Measurements from ENCODE around the gene COL18A1.

Gene COL18A1

DNA sequence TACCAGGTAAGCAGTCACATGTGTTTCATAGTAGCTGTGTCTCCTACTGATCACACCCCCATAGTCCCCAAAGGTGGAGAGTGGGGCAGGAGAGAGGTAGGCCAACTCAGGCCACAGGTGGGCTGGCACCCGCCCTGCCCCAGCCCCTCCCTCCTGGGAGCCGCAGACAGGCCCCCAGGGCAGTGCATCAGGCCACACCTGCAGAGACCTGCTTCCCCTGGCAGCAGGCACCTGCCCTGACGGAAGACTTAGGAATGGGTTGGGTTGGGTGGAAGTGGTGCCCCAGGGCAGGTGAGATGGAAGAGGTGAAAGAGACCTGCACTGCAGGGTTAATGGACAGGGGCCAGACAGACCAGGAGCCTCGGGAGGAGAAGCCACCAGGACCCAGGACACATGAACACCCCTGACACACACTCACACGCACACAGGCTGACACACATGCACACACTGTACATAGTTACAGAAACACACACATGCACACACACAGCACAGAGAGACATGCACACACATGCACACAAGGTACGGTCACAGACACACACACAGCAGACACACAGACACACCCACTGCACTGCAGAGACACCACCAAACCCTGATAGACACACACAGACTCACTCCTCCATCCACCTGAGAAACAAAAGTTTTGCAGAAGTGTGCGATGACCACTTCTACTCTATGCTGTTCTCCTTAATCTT, 1.7 kb upstream of the COL18A1 start:
- DNase-seq = no peak

DNA sequence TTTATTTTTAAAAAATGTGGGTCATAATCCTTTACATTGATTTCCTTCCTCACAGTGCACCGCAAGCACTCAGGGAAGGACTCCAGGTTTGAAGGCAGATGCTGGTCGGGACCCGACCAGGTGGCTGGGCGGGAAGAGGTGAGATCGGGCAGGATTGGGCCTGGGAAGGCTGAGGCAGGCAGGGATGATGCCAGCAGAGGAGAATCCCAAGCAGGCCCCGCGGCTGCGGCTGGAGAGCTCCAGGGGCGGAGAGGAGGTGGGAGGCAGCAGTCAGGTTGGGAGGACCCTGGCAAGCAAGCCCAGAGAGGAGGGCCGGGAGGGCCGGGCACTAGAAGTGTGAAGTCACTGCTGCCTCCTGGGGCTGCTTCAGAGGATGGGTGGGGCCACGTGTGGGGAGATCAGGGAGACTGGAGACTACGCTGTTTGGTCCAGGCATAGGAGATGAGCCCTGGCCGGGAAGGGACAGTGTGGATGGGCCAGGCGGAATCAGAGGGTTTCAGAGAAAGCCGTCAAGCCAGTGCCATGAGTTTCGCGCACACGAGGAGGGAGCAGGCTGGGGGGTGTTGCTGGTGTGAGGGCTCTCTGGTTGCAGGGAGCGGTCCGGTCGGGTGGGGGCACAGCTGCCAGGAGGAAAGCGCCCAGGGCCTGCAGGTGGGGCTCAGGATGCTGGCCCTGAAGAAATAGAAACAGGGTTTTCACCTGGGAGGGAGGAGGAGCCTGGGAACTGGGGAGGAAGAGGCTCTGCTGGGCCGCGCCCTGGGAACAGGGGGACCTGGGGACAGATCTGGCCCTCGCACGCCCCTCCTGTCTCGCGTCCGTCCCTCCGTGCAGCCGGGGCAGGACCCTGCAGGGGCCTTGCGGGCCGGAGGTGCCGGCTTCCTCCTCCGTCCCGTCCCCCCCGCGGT, 888 bp upstream of the COL18A1 start:
- peak; percentile 4 for DNase-seq

DNA sequence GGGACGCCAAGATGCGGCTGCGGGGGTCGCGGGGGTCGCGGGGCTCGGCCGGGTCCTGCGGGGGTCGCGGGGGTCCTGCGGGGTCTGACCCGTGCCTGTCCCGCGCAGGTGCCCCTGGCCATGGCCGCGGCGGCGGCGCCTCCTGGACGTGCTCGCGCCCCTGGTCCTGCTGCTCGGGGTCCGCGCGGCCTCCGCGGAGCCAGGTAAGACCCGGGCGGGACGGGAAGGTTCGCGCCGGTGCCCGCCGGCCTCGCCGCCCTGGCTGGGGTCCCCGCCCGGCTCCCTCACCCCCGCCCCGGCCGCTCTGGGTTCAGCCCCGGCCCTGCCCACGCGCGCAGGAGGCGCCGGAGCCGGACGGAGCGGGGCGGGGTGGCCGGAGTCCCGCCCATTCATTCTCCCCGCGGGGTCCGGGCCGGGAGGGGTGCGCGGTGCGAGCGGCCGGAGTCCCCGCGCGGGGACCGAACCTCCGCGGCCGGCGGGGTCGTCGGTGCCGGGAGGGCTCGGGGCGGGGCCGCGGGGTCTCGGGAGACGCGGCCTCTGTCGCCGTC, 380 bp downstream of the COL18A1 start:
- DNase-seq = no peak

DNA sequence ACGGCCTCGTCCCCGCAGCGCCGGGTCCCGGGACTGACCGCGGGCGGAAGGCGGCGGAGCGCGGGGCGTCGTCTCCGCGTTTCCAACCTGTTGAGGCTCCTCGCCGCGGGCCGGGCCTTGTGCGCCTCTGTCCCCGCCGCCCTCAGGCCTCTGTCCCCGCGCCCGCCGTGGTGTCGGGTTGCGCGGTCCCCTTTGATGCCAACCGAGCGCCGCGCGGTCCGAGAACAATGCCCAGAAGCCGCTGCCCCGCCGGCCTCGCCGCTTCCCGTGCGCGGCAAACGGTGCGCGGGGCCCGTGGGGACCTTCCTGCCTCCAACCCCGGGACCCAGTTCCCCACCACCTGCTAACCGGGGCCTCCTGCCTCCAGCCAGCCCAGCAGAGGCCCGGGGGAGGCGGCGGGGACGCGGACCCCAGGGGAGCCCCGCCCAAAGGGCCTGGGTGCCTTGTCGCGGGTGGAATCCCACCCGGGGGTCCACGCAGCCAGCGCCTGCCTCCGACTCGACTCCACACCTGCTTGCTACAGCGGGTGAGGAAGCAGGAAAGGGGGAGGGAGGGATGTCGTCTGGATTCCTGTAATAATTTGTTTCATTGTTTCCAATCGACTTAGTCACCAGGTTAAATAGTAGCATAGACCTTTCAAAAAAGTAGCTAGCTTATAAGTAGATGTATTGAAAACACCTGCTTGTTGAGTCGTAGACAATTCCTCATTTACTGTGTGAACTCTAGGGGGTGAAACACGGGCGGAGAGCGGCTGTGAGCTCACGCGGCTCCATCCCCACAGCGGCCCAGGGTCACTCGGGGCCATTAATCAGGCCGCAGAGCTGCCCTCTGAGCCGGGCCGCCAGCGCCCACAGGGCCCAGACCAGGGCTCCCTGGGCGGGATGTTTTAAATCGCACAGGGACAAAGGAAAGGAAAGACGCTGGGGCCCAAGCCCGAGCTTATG, 1.1 kb downstream of the COL18A1 start:
- no peak for DNase-seq

DNA sequence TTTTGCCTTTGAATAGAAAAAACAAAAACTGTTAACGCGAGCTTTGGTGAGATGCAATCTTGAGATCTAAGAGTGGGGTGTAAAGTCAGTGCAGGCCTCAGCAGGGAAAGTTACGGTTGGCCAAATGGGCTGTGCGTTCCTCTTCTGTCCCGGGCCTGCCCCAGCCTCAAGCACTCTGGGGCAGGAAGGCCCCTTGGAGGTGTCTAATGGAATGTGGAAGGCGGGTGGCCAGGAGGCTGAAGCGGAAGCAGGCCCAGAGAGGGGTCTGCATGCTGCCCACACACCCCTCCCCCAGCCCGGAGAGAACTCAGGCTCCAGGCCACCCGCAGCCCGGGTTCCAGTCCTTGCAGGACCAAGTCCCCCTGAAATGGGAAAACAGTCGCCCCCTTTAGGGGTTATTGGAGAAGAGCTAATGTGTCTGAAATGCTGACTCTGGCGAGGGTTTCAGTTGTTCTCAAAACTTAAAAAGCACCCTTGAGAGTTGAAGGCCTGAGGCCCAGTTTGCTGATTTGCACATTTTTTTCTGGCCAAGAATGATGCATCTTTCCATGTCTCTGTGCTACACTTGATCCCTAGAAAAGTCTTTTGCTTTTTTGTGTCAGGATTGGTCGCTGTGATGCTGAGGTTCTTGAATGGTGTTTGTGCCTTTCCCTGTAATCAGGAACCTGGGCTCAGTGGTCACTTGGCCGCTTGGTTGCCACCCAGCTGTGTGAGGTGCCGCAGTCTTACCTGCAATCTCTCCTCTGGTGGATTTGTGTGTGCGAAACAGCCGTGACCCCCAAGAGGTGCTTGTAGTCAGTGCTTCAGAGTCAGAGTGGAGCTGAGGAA, 2.0 kb downstream of the COL18A1 start:
- no peak for DNase-seq

DNA sequence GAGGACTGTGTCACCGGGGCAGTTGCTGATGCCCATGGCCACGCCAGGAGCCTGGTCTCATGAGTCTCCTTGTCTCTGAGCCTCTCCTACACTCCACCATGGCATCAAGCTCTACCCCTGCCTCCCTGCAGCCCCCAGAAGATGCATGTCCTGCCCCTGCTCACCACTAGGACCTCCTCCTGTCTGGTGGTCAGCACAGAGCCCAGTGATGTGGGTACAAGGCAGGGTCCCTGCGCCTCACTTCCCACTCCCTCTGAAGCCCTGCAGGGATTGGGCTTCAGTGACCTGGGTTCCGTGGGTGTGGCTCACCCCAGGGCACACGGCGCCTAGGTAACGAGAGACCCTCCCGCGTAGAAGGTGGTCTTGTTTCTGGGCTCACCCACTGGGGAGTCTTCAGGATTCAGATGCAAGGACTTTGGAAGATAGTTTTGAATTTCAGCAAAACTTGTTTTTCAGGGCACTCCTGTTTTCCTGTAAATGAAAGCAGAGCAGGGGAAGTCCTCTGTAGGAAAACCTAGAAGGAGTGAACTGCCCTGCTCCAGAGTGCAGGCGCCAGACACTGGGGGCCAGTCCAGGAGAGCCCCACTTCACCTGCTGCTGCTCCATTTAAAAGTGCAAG, 2.8 kb downstream of the COL18A1 start:
- no peak for DNase-seq

DNA sequence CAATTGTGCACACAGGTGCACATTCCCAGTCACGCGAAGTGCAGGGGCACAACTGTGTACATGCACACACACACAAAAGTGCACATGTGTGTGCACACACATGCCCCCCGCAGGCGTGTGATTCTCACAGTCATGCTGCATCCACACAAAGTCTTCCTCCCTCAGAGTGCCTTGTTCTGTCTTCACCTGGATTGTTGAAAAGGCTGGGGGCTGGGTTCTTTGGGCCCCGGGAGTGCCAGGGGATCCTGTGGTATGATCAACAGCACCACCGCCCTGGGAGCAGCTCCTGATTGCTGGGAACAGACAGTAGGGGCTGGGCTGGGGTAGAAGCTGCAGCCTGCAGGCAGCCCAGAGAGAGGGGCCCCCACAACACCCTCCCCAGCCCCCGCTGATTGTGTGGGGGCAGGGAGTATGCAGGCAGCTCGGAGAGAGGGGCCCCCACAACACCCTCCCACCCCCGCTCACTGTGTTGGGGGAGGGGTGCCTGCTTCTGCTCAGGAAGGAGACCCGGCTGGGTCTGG, 3.4 kb downstream of the COL18A1 start:
- DNase-seq = no peak

DNA sequence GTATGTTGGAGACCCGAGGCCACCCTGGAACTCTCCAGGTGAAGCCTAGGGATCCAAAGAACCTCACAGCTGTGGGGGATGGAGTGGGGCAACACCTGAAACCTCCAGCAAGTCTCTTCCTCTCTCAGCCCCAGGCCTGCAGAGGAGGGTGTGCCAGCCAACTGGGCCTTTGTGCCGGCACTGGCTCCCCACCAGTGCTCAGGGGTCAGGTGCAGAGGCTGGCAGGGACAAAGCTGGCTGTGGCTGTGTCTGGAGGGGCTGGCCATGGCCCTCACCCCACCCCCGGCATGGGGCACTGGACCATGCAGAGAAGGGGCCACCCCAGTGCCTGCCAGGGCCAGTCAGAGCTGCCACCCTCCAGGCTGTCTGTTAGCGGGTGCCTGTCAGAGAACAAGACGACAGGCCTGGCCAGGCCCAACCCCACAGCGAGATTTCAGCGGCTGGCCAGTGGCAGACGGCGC, 3.9 kb downstream of the COL18A1 start:
- DNase-seq = no peak

DNA sequence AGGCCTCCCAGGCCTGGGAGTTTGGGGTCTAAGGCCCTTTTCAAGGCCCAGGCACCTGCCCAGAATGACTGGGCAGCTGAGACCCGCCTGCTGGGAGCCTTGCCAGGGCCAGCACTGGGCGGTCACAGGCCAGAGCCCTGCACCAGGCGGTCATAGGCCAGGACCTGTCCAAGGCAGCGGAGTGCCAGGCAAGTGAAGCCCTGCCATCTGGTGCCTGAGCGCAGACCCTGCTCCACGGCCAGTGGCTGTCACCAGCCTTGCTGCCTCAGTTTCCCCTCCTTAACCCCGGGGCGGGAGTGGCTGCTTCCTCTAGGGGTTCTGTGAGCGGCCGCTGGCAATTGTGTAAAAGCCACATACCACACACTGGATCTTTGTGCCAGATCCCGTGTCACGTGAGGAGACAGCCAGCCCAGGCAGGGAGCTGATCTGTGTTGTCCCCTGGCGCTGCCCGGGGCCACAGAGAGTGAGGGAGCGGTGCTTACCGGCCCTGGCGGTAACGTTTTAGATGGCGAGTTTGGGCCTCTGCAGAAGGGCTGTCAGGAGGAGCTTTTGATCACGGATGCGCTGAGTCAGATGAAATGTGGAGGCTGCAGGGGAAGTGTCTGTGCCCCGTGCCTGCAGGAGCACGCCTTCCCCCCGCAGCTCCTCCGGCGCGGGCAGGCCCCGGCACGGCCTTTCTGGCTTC, 4.6 kb downstream of the COL18A1 start:
- no peak for DNase-seq

DNA sequence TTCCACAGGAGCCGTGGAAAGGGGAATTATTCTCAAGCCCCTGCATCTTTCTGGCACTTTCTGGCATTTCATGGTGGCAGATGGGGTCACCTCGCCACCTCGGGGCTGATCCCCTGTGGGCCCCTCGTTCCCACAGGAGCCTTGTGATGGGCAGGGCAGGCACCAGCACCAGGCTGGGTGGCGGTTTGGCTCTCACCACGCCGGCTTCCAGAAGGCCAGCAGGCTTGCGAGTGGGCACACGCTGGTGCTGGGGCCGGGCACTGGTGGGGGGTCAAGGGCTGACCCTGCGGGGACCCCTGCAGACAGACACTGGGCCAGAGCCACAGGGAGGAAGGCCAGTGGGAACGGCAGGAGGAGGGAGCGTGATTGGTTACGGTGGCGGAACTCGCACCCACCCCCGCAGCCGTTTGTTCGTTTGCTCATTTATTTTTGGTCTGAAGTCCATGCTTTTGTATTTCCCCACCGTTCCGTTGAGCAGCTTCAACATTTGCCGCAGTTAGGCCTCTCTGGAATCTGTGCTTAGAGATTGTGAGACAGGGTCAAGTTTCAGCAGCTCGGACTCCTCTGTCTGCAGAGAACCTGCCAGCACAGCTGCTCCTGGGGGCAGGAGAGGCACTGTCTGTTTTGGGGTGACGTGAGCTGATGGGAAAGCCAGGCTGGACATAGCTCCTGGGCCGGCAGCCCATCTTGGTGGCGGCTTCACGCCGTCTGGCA, 5.3 kb downstream of the COL18A1 start:
- DNase-seq = no peak

DNA sequence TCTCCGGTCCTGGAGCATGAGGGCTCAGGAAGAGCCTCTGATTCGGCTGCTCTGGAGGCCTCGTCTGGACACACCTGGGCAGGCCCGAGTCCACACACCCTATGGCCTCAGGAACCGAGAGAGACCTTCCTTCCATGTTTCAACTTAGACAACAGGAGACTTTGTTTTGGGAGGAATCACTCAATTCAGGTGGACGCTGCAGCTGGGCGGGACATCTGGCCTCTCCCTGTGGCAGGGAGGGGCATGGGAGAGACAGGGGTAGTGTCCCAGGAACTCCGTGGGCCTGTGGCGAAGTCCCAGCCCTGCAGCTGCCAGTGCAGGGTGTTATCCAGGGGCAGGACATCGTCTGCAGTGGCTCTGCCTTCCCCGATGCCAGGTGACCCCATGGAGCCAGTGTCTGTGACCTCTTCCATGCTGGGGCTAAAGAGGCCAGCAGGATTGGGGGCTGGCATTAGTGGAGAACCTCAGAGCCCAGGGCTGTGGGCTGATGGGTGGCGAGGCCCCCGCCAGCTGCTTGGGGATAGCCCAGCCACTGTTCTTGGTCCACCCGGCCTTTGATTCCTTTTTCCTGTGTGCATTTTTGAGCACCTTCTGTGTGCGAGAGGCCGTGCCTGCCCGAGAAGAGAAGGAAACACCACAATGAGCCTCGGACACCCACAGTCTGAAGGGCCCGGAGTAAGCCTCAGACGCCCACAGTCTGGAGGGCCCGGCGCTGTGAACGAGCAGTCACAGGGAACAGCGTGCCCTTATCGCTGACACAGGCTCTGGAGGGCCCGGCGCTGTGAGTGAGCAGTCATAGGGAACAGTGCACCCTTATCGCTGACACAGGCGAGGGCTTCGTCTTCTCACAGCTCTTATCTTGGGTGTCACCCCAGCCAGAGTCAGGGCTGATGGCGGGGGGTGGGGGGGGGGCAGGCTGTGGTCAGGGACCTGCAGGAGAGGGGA, 6.2 kb downstream of the COL18A1 start:
- no peak for DNase-seq

DNA sequence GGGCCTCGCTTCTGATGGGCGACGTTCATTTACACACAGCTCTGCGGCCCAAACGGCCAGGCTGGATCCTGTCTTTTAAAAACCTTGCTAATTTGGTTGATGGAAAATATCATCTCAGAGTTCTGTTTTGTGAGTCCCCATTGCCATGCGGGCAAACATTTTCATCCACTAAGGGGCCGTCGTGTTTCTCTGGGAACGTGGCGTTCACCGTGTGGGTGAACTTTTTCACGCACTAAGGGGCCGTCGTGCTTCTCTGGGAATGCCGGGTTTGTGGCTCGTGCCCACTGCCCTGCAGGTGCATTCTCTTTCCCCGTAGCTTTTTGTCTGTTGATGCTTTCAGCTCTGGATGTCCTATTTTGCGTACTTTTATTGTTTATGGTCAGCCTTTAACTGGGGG, 6.8 kb downstream of the COL18A1 start:
- no peak for DNase-seq

DNA sequence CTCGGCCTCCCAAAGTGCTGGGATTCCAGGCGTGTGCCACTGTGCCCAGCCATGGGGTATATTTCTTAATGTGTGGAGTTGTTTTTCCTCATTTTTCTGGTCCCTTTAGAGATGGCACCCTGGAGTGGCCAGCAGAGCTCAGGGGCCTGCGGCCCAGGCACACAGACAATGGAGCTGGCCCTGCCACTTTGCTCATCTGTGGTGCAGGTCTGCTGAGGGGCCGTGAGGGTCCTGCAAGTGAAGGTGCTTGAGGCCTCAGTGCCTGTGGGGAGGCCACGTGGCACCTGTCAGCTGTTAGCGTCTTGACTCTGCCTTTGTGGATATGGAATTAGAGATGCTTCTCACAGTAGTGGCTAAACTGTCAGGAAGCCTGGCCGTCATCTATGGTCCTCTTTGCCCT, 7.5 kb downstream of the COL18A1 start:
- no peak for DNase-seq

DNA sequence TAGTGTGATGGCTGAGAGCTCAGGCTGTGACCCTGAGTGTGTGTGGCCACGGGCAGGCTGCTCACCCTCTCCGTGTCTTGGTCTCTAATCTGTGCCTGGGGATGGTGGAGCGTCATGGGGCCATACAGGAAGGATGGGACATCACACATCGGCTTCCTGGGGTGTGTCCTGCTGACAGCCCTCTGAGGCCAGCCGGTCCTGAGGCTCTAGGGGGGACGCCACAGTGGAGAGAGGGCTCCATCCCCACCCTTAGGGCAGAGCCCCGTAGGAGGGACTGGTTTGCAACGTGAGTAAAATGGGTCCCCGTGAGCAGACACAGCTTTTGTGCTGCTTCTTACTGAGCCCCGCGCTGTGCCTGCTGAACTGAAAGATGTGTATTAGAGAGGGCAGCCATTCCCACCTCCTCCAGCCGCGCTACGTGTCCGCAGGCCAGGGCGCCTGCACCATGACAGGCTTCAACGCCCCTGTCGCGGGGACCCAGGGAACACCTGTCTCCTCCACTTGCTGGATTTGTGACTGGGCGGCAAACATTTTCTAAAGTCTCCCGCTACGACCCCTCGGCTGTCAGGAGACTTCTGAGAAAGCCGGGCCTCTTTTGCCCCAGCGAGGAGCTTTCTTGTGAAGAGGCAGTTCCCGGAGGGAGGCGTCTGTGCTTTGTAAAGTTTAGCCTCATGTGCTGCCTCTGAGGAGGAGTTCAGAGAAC, 8.1 kb downstream of the COL18A1 start:
- no peak for DNase-seq

DNA sequence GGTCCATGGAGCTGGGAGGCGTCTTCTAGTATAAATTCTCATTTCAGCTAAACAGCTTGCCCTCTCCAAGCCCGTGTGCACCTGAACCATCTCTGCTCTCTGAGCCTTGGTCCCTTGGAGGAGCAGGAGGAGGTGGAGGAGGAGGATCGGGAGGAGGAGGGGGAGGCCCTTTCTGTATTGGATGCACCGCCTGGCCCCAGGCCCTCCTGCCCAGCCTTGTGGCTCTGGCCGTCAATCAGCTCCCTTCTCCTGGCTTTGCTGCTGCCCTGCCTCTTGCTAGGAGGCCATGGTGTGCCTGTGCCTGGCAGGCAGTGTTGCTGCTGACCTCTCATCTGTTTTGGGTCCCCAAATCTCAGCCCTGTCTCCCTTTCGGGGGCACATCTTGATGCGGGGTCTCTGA, 9.0 kb downstream of the COL18A1 start:
- DNase-seq = no peak

DNA sequence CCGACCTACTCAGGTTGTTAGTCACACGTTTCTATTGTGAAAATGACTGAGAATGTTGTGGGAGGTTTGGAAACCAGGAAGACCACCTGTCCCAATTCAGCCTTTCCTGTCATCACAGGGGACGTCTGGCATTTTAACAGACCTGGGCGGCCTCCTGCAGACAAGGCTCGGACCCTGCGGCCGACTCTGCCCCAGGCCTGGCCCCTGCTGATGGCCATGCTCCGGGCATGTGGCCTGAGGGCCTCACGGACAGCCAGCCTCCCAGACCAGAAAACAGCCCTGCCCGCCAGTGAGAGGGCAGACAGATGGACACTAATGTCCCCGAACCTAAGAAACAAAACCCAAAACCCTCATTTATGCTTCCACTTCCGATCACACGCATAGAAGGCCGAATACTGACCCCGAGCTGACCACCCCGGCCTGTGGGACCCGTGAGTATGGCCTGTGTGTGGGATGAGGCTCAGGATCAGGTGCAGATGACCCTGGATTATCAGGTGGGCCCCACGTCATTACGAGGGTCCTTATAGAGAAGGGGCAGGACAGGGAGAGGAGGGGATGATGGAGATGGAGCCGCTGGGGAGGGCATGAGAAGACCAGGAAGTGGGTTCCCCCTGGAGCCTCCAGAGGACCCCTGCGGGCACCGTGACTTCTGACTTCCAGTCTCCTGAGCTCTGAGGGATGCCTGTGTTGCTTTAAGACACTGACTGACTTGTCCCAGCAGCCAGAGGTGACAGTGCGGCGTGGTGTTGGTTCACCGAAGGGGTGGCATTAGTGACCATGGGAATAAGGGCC, 9.6 kb downstream of the COL18A1 start:
- no peak for DNase-seq

Measured in DMS 273 treated with DMSO at 0.1 percent for 48 hours (cell line).